H9 (cell line): Measurements from ENCODE around the gene AFG1L. TPM values are rescaled to one million over a fixed set of nuclear protein-coding genes. Genes with fewer than 3 reads are reported as not detected.

Experiments
- DNase-seq: peaks from one replicate; pipeline ENCODE4 v3.0.0-alpha.2; 2017
- H2AFZ ChIP-seq: one replicate; pipeline ENCODE4 v1.6.1; 2013; ENCODE audit warnings: mild to moderate bottlenecking, low read length, control low read depth, moderate library complexity
- H2AK5ac ChIP-seq: 2 replicates; pipeline ENCODE4 v1.6.1; 2013; ENCODE audit warnings: low read length, control low read depth, mixed read lengths; ENCODE audit not compliant: insufficient read length
- H2BK120ac ChIP-seq: one replicate; pipeline ENCODE4 v1.6.1; 2013; ENCODE audit warnings: low read depth, mild to moderate bottlenecking, low read length, control low read depth, inconsistent platforms; ENCODE audit not compliant: poor library complexity, severe bottlenecking
- H2BK12ac ChIP-seq: 2 replicates; pipeline ENCODE4 v1.6.1; 2013; ENCODE audit warnings: low read length, control low read depth, mixed read lengths, low read depth; ENCODE audit not compliant: insufficient read length
- H2BK15ac ChIP-seq: 2 replicates; pipeline ENCODE4 v1.6.1; 2013; ENCODE audit warnings: low read depth, low read length, control low read depth
- H2BK20ac ChIP-seq: one replicate; pipeline ENCODE4 v1.6.1; 2013; ENCODE audit warnings: low read depth, mild to moderate bottlenecking, low read length, control low read depth, inconsistent platforms; ENCODE audit not compliant: poor library complexity, severe bottlenecking
- H2BK5ac ChIP-seq: 2 replicates; pipeline ENCODE4 v1.6.1; 2013; ENCODE audit warnings: low read length, control low read depth, mixed read lengths; ENCODE audit not compliant: insufficient read length
- H3K14ac ChIP-seq: 2 replicates; pipeline ENCODE4 v1.6.1; 2013; ENCODE audit warnings: low read length, control low read depth; ENCODE audit not compliant: insufficient read depth
- H3K18ac ChIP-seq: 2 replicates; pipeline ENCODE4 v1.6.1; 2013; ENCODE audit warnings: low read depth, mild to moderate bottlenecking, mixed read lengths, low read length, control low read depth; ENCODE audit not compliant: insufficient read length
- H3K23ac ChIP-seq: 2 replicates; pipeline ENCODE4 v1.6.1; 2013; ENCODE audit warnings: low read length, control low read depth, mixed read lengths, low read depth; ENCODE audit not compliant: insufficient read length
- H3K23me2 ChIP-seq: 2 replicates; pipeline ENCODE4 v1.6.1; 2013; ENCODE audit warnings: low read depth, mild to moderate bottlenecking, mixed read lengths, low read length, control low read depth; ENCODE audit not compliant: insufficient read length, poor library complexity, severe bottlenecking
- H3K27ac ChIP-seq: 2 replicates; pipeline ENCODE4 v1.5.1; 2013; ENCODE audit warnings: low read length, control low read depth, mixed read lengths, low read depth; ENCODE audit not compliant: insufficient read length
- H3K27me3 ChIP-seq: 2 replicates; pipeline ENCODE4 v1.6.1; 2013; ENCODE audit warnings: low read length, control low read depth, inconsistent platforms; ENCODE audit not compliant: insufficient read depth
- H3K4ac ChIP-seq: 2 replicates; pipeline ENCODE4 v1.6.1; 2013; ENCODE audit warnings: low read depth, mild to moderate bottlenecking, control low read depth, inconsistent platforms, low read length, moderate library complexity
- H3K4me1 ChIP-seq: 2 replicates; pipeline ENCODE4 v1.6.1; 2013; ENCODE audit warnings: low read length, control low read depth, inconsistent platforms; ENCODE audit not compliant: insufficient read depth
- H3K4me2 ChIP-seq: 2 replicates; pipeline ENCODE4 v1.6.1; 2013; ENCODE audit warnings: low read length, control low read depth, mixed read lengths; ENCODE audit not compliant: insufficient read length, insufficient read depth
- H3K56ac ChIP-seq: 2 replicates; pipeline ENCODE4 v1.6.1; 2013; ENCODE audit warnings: low read depth, mild to moderate bottlenecking, mixed read lengths, low read length, control low read depth; ENCODE audit not compliant: insufficient read length
- H3K79me1 ChIP-seq: 2 replicates; pipeline ENCODE4 v1.6.1; 2013; ENCODE audit warnings: low read depth, mild to moderate bottlenecking, moderate library complexity, low read length, control low read depth, inconsistent platforms; ENCODE audit not compliant: insufficient read depth, poor library complexity, severe bottlenecking
- H3K79me2 ChIP-seq: 2 replicates; pipeline ENCODE4 v1.6.1; 2013; ENCODE audit warnings: low read length, control low read depth, inconsistent platforms; ENCODE audit not compliant: insufficient read depth
- H3K9ac ChIP-seq: 2 replicates; pipeline ENCODE4 v1.6.1; 2013; ENCODE audit warnings: low read length, control low read depth, mixed read lengths; ENCODE audit not compliant: insufficient read length; ENCODE audit errors: extremely low read depth
- H3K9me3 ChIP-seq: one replicate; pipeline ENCODE4 v1.6.1; 2013; ENCODE audit warnings: low read depth, low read length, inconsistent platforms; ENCODE audit not compliant: control insufficient read depth
- H3T11ph ChIP-seq: one replicate; pipeline ENCODE4 v1.6.1; 2013; ENCODE audit warnings: mild to moderate bottlenecking, low read length, control low read depth, inconsistent platforms
- H4K20me1 ChIP-seq: one replicate; pipeline ENCODE4 v1.6.1; 2013; ENCODE audit not compliant: control insufficient read depth, insufficient read length, insufficient read depth
- H4K5ac ChIP-seq: 2 replicates; pipeline ENCODE4 v1.6.1; 2013; ENCODE audit warnings: low read depth, mild to moderate bottlenecking, mixed read lengths, low read length, control low read depth; ENCODE audit not compliant: insufficient read length
- H4K8ac ChIP-seq: replicated peaks from 2 replicates; pipeline ENCODE4 v1.6.1; 2013; ENCODE audit warnings: low read length, control low read depth, mixed read lengths, low read depth; ENCODE audit not compliant: insufficient read length
- H4K91ac ChIP-seq: 2 replicates; pipeline ENCODE4 v1.6.1; 2013; ENCODE audit warnings: low read depth, mild to moderate bottlenecking, moderate library complexity, mixed read lengths, low read length, control low read depth; ENCODE audit not compliant: insufficient read length
- H3K27ac Mint-ChIP-seq, 3 experiments: 2 replicates in 2 of 3; 3 replicates in 1 of 3; pipeline ENCODE4 v1.8.0; 2020 to 2021; ENCODE audit warnings: mixed read lengths in 3 of 3, mild to moderate bottlenecking in 1 of 3, moderate library complexity in 1 of 3
- H3K27me3 Mint-ChIP-seq: 2 replicates; pipeline ENCODE4 v1.8.0; 2021; ENCODE audit warnings: low read depth, mild to moderate bottlenecking, moderate library complexity, mixed read lengths
- H3K36me3 Mint-ChIP-seq, 3 experiments: 2 replicates in 2 of 3; 3 replicates in 1 of 3; pipeline ENCODE4 v1.8.0; 2020 to 2021; ENCODE audit warnings: low read depth in 3 of 3, mixed read lengths in 3 of 3; ENCODE audit not compliant: insufficient read depth in 1 of 3
- H3K4me1 Mint-ChIP-seq, 2 experiments: 2 replicates each; pipeline ENCODE4 v1.8.0; 2020; ENCODE audit warnings: mixed read lengths in 2 of 2
- H3K4me3 Mint-ChIP-seq, 2 experiments: 2 replicates in 1 of 2; 3 replicates in 1 of 2; pipeline ENCODE4 v1.8.0; 2020 to 2021; ENCODE audit warnings: mild to moderate bottlenecking in 2 of 2, mixed read lengths in 2 of 2, moderate library complexity in 1 of 2
- H3K9me3 Mint-ChIP-seq, 2 experiments: 2 replicates in 1 of 2; 3 replicates in 1 of 2; pipeline ENCODE4 v1.8.0; 2020; ENCODE audit warnings: mild to moderate bottlenecking in 2 of 2, mixed read lengths in 2 of 2, moderate library complexity in 1 of 2
- WGBS: extraction: QIAGEN DNeasy Blood & Tissue Kit; methylation state at CpG from one replicate; pipeline ENCODE4 v1.1.7; 2013; ENCODE audit warnings: missing lambda C conversion rate, low lambda C conversion rate, mixed read lengths; ENCODE audit not compliant: insufficient read length; ENCODE audit errors: extremely low coverage; 5-methylcytosine and 5-hydroxymethylcytosine counted together
- total RNA-seq: library from RNA; stranded (reverse); gene quantifications from 2 replicates; pipeline ENCODE4 v1.2.1, GENCODE V29; 2021
- TF ChIP-seq, protein P1 (sequence below): fragments of 200-600 bp; sonication (generic); conservative IDR thresholded peaks from 3 replicates; pipeline ENCODE4 v1.8.0; 2021; ENCODE audit warnings: antibody characterized with exemption, mild to moderate bottlenecking

The AFG1L gene
- total RNA-seq, 1 experiment from 2014 or later = 4.7 TPM

DNA sequence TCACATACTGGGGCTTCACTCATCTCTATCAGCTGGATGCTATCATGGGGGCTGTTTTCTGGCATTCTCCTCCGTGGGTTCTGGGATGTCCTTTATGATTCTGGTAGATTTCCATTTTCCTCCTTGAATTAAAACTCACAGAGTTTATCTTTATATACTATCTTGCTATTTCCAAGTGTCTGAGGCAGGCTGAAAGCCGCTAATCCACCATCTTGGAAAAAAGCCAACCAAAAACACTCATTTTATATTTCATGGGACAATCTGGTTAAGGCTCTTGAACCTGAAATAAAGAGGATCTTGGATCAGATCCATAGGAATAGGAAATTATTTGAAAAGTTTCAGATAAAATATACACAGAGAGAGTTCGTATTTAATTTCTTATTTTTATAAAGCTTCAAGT lies 86.0 kb downstream of the AFG1L start:
- peaks cover 2 to 4% (median 3%) of the 10 kb centered on the region in 3 experiments; a peak in 4 of 7 replicates for H3K36me3 Mint-ChIP-seq
- no peaks in the 10 kb centered on the region; the same call in 1 of the 2 replicates for H3K27me3 Mint-ChIP-seq
- Histone ChIP-seq H3K56ac (no peak overlapping the region), H3K23ac (no peak overlapping the region), H2BK5ac (no peak overlapping the region), H2BK20ac (no peak overlapping the region), H3K27ac (no peak overlapping the region), H3K79me1 (no peaks in the 10 kb centered on the region), H2AK5ac (no peak overlapping the region), H2AFZ (no peak overlapping the region), H3K9ac (no peak overlapping the region), H2BK12ac (no peak overlapping the region), H3K4me1 (no peaks in the 10 kb centered on the region), H3K79me2 (no peaks in the 10 kb centered on the region), H2BK120ac (no peak overlapping the region), H4K5ac (no peak overlapping the region), H4K8ac (no peak overlapping the region), H3K23me2 (no peaks in the 10 kb centered on the region), H3K4ac (no peak overlapping the region), H3K14ac (no peak overlapping the region), H4K91ac (no peak overlapping the region), H3K27me3 (no peaks in the 10 kb centered on the region), H3K4me2 (no peak overlapping the region), H2BK15ac (no peak overlapping the region), H4K20me1 (no peaks in the 10 kb centered on the region), H3T11ph (no peak overlapping the region), H3K9me3 (no peaks in the 10 kb centered on the region), H3K18ac (no peak overlapping the region)
- peaks cover 6 to 9% of the 10 kb centered on the region in 2 experiments; a peak in 3 of 5 replicates for H3K9me3 Mint-ChIP-seq
- TF ChIP-seq, protein P1, sequence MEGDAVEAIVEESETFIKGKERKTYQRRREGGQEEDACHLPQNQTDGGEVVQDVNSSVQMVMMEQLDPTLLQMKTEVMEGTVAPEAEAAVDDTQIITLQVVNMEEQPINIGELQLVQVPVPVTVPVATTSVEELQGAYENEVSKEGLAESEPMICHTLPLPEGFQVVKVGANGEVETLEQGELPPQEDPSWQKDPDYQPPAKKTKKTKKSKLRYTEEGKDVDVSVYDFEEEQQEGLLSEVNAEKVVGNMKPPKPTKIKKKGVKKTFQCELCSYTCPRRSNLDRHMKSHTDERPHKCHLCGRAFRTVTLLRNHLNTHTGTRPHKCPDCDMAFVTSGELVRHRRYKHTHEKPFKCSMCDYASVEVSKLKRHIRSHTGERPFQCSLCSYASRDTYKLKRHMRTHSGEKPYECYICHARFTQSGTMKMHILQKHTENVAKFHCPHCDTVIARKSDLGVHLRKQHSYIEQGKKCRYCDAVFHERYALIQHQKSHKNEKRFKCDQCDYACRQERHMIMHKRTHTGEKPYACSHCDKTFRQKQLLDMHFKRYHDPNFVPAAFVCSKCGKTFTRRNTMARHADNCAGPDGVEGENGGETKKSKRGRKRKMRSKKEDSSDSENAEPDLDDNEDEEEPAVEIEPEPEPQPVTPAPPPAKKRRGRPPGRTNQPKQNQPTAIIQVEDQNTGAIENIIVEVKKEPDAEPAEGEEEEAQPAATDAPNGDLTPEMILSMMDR = no peak
- no peak for DNase-seq
- no peaks in the 10 kb centered on the region for H3K4me1 Mint-ChIP-seq
- no CpG with 5 or more reads among the region's 3 CpGs for WGBS
- H3K4me3 Mint-ChIP-seq = no peak overlapping the region
- H3K27ac Mint-ChIP-seq = 0 out of 7 replicates have a peak overlapping the region, but pooled peaks of 1 of the 3 experiments have one; percentile 66
